B cell (primary cell): ENCODE measurements around the gene PYDC1. TPM values are rescaled to one million over a fixed set of nuclear protein-coding genes. Genes with fewer than 3 reads are reported as not detected.

Experiments used
- ATAC-seq: fragments of 200-7000 bp; cut with Tn5 transposase; one replicate; pipeline ENCODE4 v1.10.0; 2021; ENCODE audit warnings: low read depth, mild to moderate bottlenecking, moderate number of reproducible peaks, moderate library complexity
- CTCF ChIA-PET: fragments of 350-600 bp; sonication (Branson Sonifier 250); formaldehyde crosslinking; loops from one replicate; lab custom pipeline; 2021; ENCODE audit warnings: antibody characterized with exemption, inconsistent platforms; lab: Charles Lee
- POLR2A ChIA-PET: fragments of 350-600 bp; sonication (Branson Sonifier 250); formaldehyde crosslinking; loops from one replicate; lab custom pipeline; 2021; ENCODE audit warnings: antibody characterized with exemption; lab: Charles Lee
- DNase-seq: peaks from one replicate; pipeline ENCODE4 v3.0.0; 2013
- H2AFZ ChIP-seq: 2 replicates; pipeline ENCODE4 v1.6.1; 2012; ENCODE audit warnings: mild to moderate bottlenecking, low read depth, low read length; ENCODE audit not compliant: insufficient read depth, poor library complexity, severe bottlenecking
- H3K27ac ChIP-seq, 2 donors: 1 replicate in 1 of 2; 2 replicates in 1 of 2; pipeline ENCODE4 v1.5.1; 2012 to 2013; ENCODE audit warnings: low read length in 2 of 2, mild to moderate bottlenecking in 2 of 2, moderate library complexity in 1 of 2
- H3K27me3 ChIP-seq, 4 experiments: fragments of 200-600 bp in 1 of 4; sonication (generic) in 1 of 4; replicated peaks in 1 of 4; 1 replicate in 2 of 4; 2 replicates in 2 of 4; pipeline versions ENCODE4 v1.6.1 to v1.7.0; 2013 to 2016; ENCODE audit warnings: low read length in 3 of 4, mild to moderate bottlenecking in 2 of 4, mixed read lengths in 1 of 4, moderate library complexity in 1 of 4; ENCODE audit not compliant: insufficient read depth in 4 of 4, control insufficient read depth in 3 of 4; ENCODE audit errors: control extremely low read depth in 1 of 4
- H3K36me3 ChIP-seq, 2 experiments: replicated peaks in 1 of 2; 1 replicate in 1 of 2; 2 replicates in 1 of 2; pipeline versions ENCODE4 v1.6.1 to v1.7.1; 2013; ENCODE audit warnings: low read length in 1 of 2; ENCODE audit not compliant: insufficient read depth in 2 of 2, control insufficient read depth in 1 of 2; ENCODE audit errors: control extremely low read depth in 1 of 2, extremely low read depth in 1 of 2
- H3K4me1 ChIP-seq, 2 donors: fragments of 200-600 bp in 1 of 2; sonication (generic) in 1 of 2; 1 replicate in 1 of 2; 2 replicates in 1 of 2; pipeline versions ENCODE4 v1.5.1 to v1.6.1; 2013 to 2017; ENCODE audit warnings: low read length in 2 of 2; ENCODE audit not compliant: control insufficient read depth in 2 of 2, insufficient read depth in 2 of 2
- H3K4me2 ChIP-seq: replicated peaks from 2 replicates; pipeline ENCODE3; 2012; ENCODE audit warnings: mild to moderate bottlenecking, low read depth, low read length; ENCODE audit not compliant: poor library complexity, severe bottlenecking
- H3K4me3 ChIP-seq, 5 experiments: fragments of 200-600 bp in 1 of 5; sonication (generic) in 1 of 5; 1 replicate in 3 of 5; 2 replicates in 2 of 5; pipeline versions ENCODE4 v1.5.1 to v1.7.0; 2011 to 2016; ENCODE audit warnings: low read length in 4 of 5, mild to moderate bottlenecking in 4 of 5, low read depth in 2 of 5, control low read depth in 1 of 5, moderate library complexity in 1 of 5; ENCODE audit not compliant: insufficient read depth in 1 of 5; ENCODE audit errors: control extremely low read depth in 1 of 5, extremely low read depth in 1 of 5
- H3K79me2 ChIP-seq: fragments of 200-600 bp; sonication (generic); one replicate; pipeline ENCODE4 v1.6.0; 2016; ENCODE audit warnings: low read length; ENCODE audit not compliant: control insufficient read depth, insufficient read depth
- H3K9ac ChIP-seq: fragments of 200-600 bp; sonication (generic); 2 replicates; pipeline ENCODE4 v1.6.1; 2017; ENCODE audit warnings: mild to moderate bottlenecking, low read length, moderate library complexity
- H3K9me3 ChIP-seq, 3 donors: one replicate each; pipeline versions ENCODE4 v1.6.1 to v1.7.1; 2013; ENCODE audit warnings: low read length in 2 of 3; ENCODE audit not compliant: control insufficient read depth in 2 of 3, insufficient read depth in 1 of 3; ENCODE audit errors: control extremely low read depth in 1 of 3
- H4K20me1 ChIP-seq: 2 replicates; pipeline ENCODE4 v1.6.0; 2012; ENCODE audit warnings: mild to moderate bottlenecking, low read length; ENCODE audit not compliant: insufficient read depth, control insufficient read depth, poor library complexity, severe bottlenecking
- H3K27ac Mint-ChIP-seq: one replicate; pipeline ENCODE4 v1.8.0; 2021; ENCODE audit warnings: mixed read lengths
- H3K27me3 Mint-ChIP-seq: one replicate; pipeline ENCODE4 v1.8.0; 2021; ENCODE audit warnings: mixed read lengths
- H3K4me1 Mint-ChIP-seq: one replicate; pipeline ENCODE4 v1.8.0; 2021; ENCODE audit warnings: mixed read lengths
- H3K4me3 Mint-ChIP-seq: one replicate; pipeline ENCODE4 v1.8.0; 2021; ENCODE audit warnings: mixed read lengths
- H3K9me3 Mint-ChIP-seq: one replicate; pipeline ENCODE4 v1.8.0; 2022; ENCODE audit warnings: mixed read lengths; ENCODE audit not compliant: insufficient read depth
- CTCF ChIP-seq: fragments of 200-600 bp; IDR thresholded peaks from one replicate; pipeline ENCODE4 v1.8.0; 2022; ENCODE audit warnings: antibody characterized with exemption, mild to moderate bottlenecking
- EZH2 ChIP-seq: IDR thresholded peaks from 2 replicates; pipeline ENCODE4 v1.6.1; 2012; ENCODE audit warnings: borderline replicate concordance, low read depth, mild to moderate bottlenecking, moderate library complexity, low read length; ENCODE audit not compliant: insufficient read depth, poor library complexity, severe bottlenecking
- WGBS: methylation state at CpG from one replicate; pipeline ENCODE4 v1.1.5; 2013; ENCODE audit warnings: missing lambda C conversion rate; ENCODE audit not compliant: insufficient coverage; 5-methylcytosine and 5-hydroxymethylcytosine counted together
- intact Hi-C: fragments of 100-400 bp; cut with micrococcal nuclease; formaldehyde crosslinking; loops from one replicate; pipeline ENCODE4 v1.10.0; 2022
- polyA plus RNA-seq: library from polyadenylated mRNA; depleted of rRNA; stranded (reverse); fragments of >200 nt; gene quantifications from 2 replicates; pipeline ENCODE4 v1.2.3, GENCODE V29; 2012
- small RNA-seq: library from RNA; depleted of rRNA; stranded (forward); fragments of <200 nt; gene quantifications from one replicate; pipeline ENCODE3, GENCODE V24; 2012; ENCODE audit warnings: low replicate concordance, low read depth; ENCODE audit not compliant: insufficient read length
- total RNA-seq, 2 donors: library from RNA; stranded (reverse); fragments of 120-200 nt in 1 of 2; gene quantifications; 1 replicate in 1 of 2; 2 replicates in 1 of 2; pipeline versions ENCODE4 v1.2.3 to v1.2.4, GENCODE V29; 2013 to 2022

The PYDC1 gene
- total and polyA plus RNA-seq, 2 donors (not counting 1 experiment from before 2014, with no cell fraction given), result not detected

- ATAC-seq, result no peak
- no peaks in the 10 kb centered on the region for H3K9me3 Mint-ChIP-seq
- Histone ChIP-seq H3K79me2 (no peaks in the 10 kb centered on the region), H3K27me3 (no peaks in the 10 kb centered on the region), H3K4me2 (no peak overlapping the region), H2AFZ (no peak overlapping the region), H3K9me3 (no peaks in the 10 kb centered on the region), H3K9ac (no peak overlapping the region), H3K4me3 (no peak overlapping the region), H3K4me1 (no peaks in the 10 kb centered on the region), H3K36me3 (no peaks in the 10 kb centered on the region), H4K20me1 (no peaks in the 10 kb centered on the region), H3K27ac (no peak overlapping the region)
- ChIA-PET POLR2A (no interaction called here), CTCF (no interaction called here)
- intact Hi-C loops, result no loop called here
- no peak overlapping the region for H3K27ac Mint-ChIP-seq
- TF ChIP-seq EZH2 (no peak), CTCF (no peak)
- no peak for DNase-seq
- no peaks in the 10 kb centered on the region for H3K27me3 Mint-ChIP-seq
- H3K4me3 Mint-ChIP-seq, result no peak overlapping the region
- H3K4me1 Mint-ChIP-seq, result no peaks in the 10 kb centered on the region
- WGBS, result 100% methylated on average over 1 of the region's 2 CpGs
Observed at GRCh38 chr16:31168848-31169247, 48.1 kb downstream of the PYDC1 start.

GRCh38 chr16:31167315-31167714, 49.6 kb downstream of the PYDC1 start:
- ChIA-PET CTCF (no interaction called here), POLR2A (no interaction called here)
- Mint-ChIP-seq H3K4me1 (no peaks in the 10 kb centered on the region), H3K9me3 (no peaks in the 10 kb centered on the region), H3K27ac (no peak overlapping the region), H3K4me3 (no peak overlapping the region), H3K27me3 (no peaks in the 10 kb centered on the region)
- Histone ChIP-seq H2AFZ (no peak overlapping the region), H3K36me3 (no peaks in the 10 kb centered on the region), H3K27me3 (no peaks in the 10 kb centered on the region), H3K4me1 (no peaks in the 10 kb centered on the region), H3K9me3 (no peaks in the 10 kb centered on the region), H3K27ac (no peak overlapping the region), H3K4me2 (no peak overlapping the region), H3K79me2 (no peaks in the 10 kb centered on the region), H4K20me1 (no peaks in the 10 kb centered on the region), H3K4me3 (no peak overlapping the region), H3K9ac (no peak overlapping the region)
- WGBS, result 92% methylated on average over 8 of the region's 8 CpGs
- intact Hi-C loops, result no loop called here
- no peak for TF ChIP-seq CTCF
- TF ChIP-seq EZH2, result no peak
- ATAC-seq (no peak), DNase-seq (no peak)

Small RNA genes within 50 kb of the gene (small RNA-seq; reads per million reads assigned to genes)
- gene NDUFA3P6, result not detected

Other genes with a start within 250 kb of the PYDC1 start
- 1.0 and 1.2 TPM in 2 replicates for gene HSD3B7, start 231.9 kb downstream of the PYDC1 start, total RNA-seq
- 0.65 and 0.89 TPM in 2 replicates for gene HSD3B7, start 231.9 kb downstream of the PYDC1 start, polyA plus RNA-seq
- gene STX1B, start 206.5 kb downstream of the PYDC1 start, total RNA-seq, result 2.2 and 2.7 TPM in 2 replicates
- gene STX1B, start 206.5 kb downstream of the PYDC1 start, polyA plus RNA-seq, result 1.8 and 2.1 TPM in 2 replicates
- 111 and 120 TPM in 2 replicates for gene STX4, start 183.6 kb downstream of the PYDC1 start, total RNA-seq
- gene STX4, start 183.6 kb downstream of the PYDC1 start, polyA plus RNA-seq, result 133 and 159 TPM in 2 replicates
- 11.1 and 12.0 TPM in 2 replicates for gene ZNF668, start 142.9 kb downstream of the PYDC1 start, total RNA-seq
- gene ZNF668, start 142.9 kb downstream of the PYDC1 start, polyA plus RNA-seq, result 5.1 and 5.8 TPM in 2 replicates
- gene ZNF646, start 142.7 kb downstream of the PYDC1 start, total RNA-seq, result 45.9 and 51.7 TPM in 2 replicates
- 9.2 and 14.7 TPM in 2 replicates for gene ZNF646, start 142.7 kb downstream of the PYDC1 start, polyA plus RNA-seq
- gene PRSS53, start 128.2 kb downstream of the PYDC1 start, total RNA-seq, result 10.7 and 10.8 TPM in 2 replicates
- 10.1 and 11.6 TPM in 2 replicates for gene PRSS53, start 128.2 kb downstream of the PYDC1 start, polyA plus RNA-seq
- 36.8 and 45.7 TPM in 2 replicates for gene VKORC1, start 122.3 kb downstream of the PYDC1 start, total RNA-seq
- gene VKORC1, start 122.3 kb downstream of the PYDC1 start, polyA plus RNA-seq, result 22.3 and 31.8 TPM in 2 replicates
- 24.7 and 29.7 TPM in 2 replicates for gene BCKDK, start 108.7 kb downstream of the PYDC1 start, total RNA-seq
- 20.0 and 27.6 TPM in 2 replicates for gene BCKDK, start 108.7 kb downstream of the PYDC1 start, polyA plus RNA-seq
- 100.0 and 102 TPM in 2 replicates for gene KAT8, start 99.5 kb downstream of the PYDC1 start, total RNA-seq
- 102 TPM in 2 replicates for gene KAT8, start 99.5 kb downstream of the PYDC1 start, polyA plus RNA-seq
- gene PRSS8, start 81.4 kb downstream of the PYDC1 start, total RNA-seq, result not detected in 2 replicates
- not detected in 2 replicates for gene PRSS8, start 81.4 kb downstream of the PYDC1 start, polyA plus RNA-seq
- 1.6 TPM in 1 of 2 replicates, not detected in the other for gene PRSS36, start 67.1 kb downstream of the PYDC1 start, total RNA-seq
- 0.20 and 1.0 TPM in 2 replicates for gene PRSS36, start 67.1 kb downstream of the PYDC1 start, polyA plus RNA-seq
- gene FUS, start 37.0 kb downstream of the PYDC1 start, total RNA-seq, result 585 and 597 TPM in 2 replicates
- 181 and 386 TPM in 2 replicates for gene FUS, start 37.0 kb downstream of the PYDC1 start, polyA plus RNA-seq
- 31.8 and 35.7 TPM in 2 replicates for gene PYCARD, start 14.4 kb downstream of the PYDC1 start, total RNA-seq
- gene PYCARD, start 14.4 kb downstream of the PYDC1 start, polyA plus RNA-seq, result 36.3 and 72.0 TPM in 2 replicates
- gene TRIM72, start 3.0 kb downstream of the PYDC1 start, total RNA-seq, result 0.02 and 0.05 TPM in 2 replicates
- gene TRIM72, start 3.0 kb downstream of the PYDC1 start, polyA plus RNA-seq, result 0.03 and 0.09 TPM in 2 replicates
- 28.4 and 34.3 TPM in 2 replicates for gene ITGAM, start 42.8 kb upstream of the PYDC1 start, total RNA-seq
- 32.9 and 66.3 TPM in 2 replicates for gene ITGAM, start 42.8 kb upstream of the PYDC1 start, polyA plus RNA-seq
- 48.0 and 51.7 TPM in 2 replicates for gene ITGAX, start 138.0 kb upstream of the PYDC1 start, total RNA-seq
- gene ITGAX, start 138.0 kb upstream of the PYDC1 start, polyA plus RNA-seq, result 39.2 and 78.8 TPM in 2 replicates
- gene ITGAD, start 176.2 kb upstream of the PYDC1 start, total RNA-seq, result not detected in 2 replicates
- 0.10 and 0.19 TPM in 2 replicates for gene ITGAD, start 176.2 kb upstream of the PYDC1 start, polyA plus RNA-seq
- not detected in 2 replicates for gene COX6A2, start 211.2 kb upstream of the PYDC1 start, total RNA-seq
- not detected in 2 replicates for gene COX6A2, start 211.2 kb upstream of the PYDC1 start, polyA plus RNA-seq
- gene ZNF843, start 225.7 kb upstream of the PYDC1 start, total RNA-seq, result 0.15 and 0.56 TPM in 2 replicates
- gene ZNF843, start 225.7 kb upstream of the PYDC1 start, polyA plus RNA-seq, result 0.03 and 0.06 TPM in 2 replicates
- 11.2 and 11.7 TPM in 2 replicates for gene ARMC5, start 242.4 kb upstream of the PYDC1 start, total RNA-seq
- gene ARMC5, start 242.4 kb upstream of the PYDC1 start, polyA plus RNA-seq, result 15.4 and 29.5 TPM in 2 replicates